Endothelial cell of umbilical vein (primary cell): ENCODE measurements around the gene IQCE. TPM values are rescaled to one million over a fixed set of nuclear protein-coding genes. Genes with fewer than 3 reads are reported as not detected.

Source experiments
- BruUV-seq: library from RNA; stranded (reverse); fragments of 400-500 nt; replicated peaks from 2 replicates; lab custom pipeline; 2021; lab: Mats Ljungman, UMichigan
- CTCF ChIA-PET: fragments of 300-600, 350-600 bp; sonication (Branson Sonifier 250); formaldehyde crosslinking; loops from one replicate; lab custom pipeline; 2021; ENCODE audit warnings: antibody characterized with exemption, inconsistent platforms; lab: Charles Lee
- POLR2A ChIA-PET: fragments of 300-600, 350-600 bp; sonication (Branson Sonifier 250); formaldehyde crosslinking; loops from one replicate; lab custom pipeline; 2021; ENCODE audit warnings: antibody characterized with exemption, inconsistent platforms; lab: Charles Lee
- DNase-seq: peaks from one replicate; pipeline ENCODE4 v3.0.0-alpha.2; 2011; ENCODE audit warnings: low read depth, low spot score
- FAIRE-seq: peaks from 2 replicates; lab custom pipeline; 2011; peaks lifted over from hg19 to GRCh38; lab: Jason Lieb, UNC
- H2AFZ ChIP-seq: 2 replicates; pipeline ENCODE4 v1.6.0; 2012; ENCODE audit warnings: low read depth, low read length, control low read depth, inconsistent platforms
- H3K27ac ChIP-seq: 2 replicates; pipeline ENCODE4 v1.5.1; 2011; ENCODE audit warnings: low read depth, mild to moderate bottlenecking, control low read depth, low read length, moderate library complexity; ENCODE audit not compliant: insufficient read depth
- H3K27me3 ChIP-seq, 2 experiments: 2 replicates each; pipeline versions ENCODE4 v1.6.0 to v1.6.1; 2011; ENCODE audit warnings: low read length in 2 of 2, mixed read lengths in 1 of 2; ENCODE audit not compliant: control insufficient read depth in 2 of 2, insufficient read depth in 2 of 2
- H3K36me3 ChIP-seq, 2 experiments: 2 replicates in 1 of 2; 3 replicates in 1 of 2; pipeline ENCODE4 v1.5.1; 2011; ENCODE audit warnings: low read length in 2 of 2, mild to moderate bottlenecking in 1 of 2, moderate library complexity in 1 of 2; ENCODE audit not compliant: control insufficient read depth in 2 of 2, insufficient read depth in 2 of 2; ENCODE audit errors: extremely low read depth in 1 of 2
- H3K4me1 ChIP-seq: 3 replicates; pipeline ENCODE4 v1.5.1; 2011; ENCODE audit warnings: mild to moderate bottlenecking, low read length; ENCODE audit not compliant: control insufficient read depth, insufficient read depth; ENCODE audit errors: extremely low read depth
- H3K4me2 ChIP-seq: 2 replicates; pipeline ENCODE4 v1.6.1; 2011; ENCODE audit warnings: low read length, control low read depth, mixed read lengths; ENCODE audit not compliant: insufficient read depth
- H3K4me3 ChIP-seq, 3 experiments: fragments of 200-600 bp in 1 of 3; sonication (generic), shearing (Covaris generic) in 1 of 3; replicated peaks in 1 of 3; 2 replicates each; pipeline ENCODE4 v1.5.1; 2011 to 2016; ENCODE audit warnings: control low read depth in 3 of 3, low read length in 3 of 3, mild to moderate bottlenecking in 2 of 3, inconsistent platforms in 1 of 3, low read depth in 1 of 3, moderate library complexity in 1 of 3; ENCODE audit not compliant: insufficient read depth in 1 of 3
- H3K79me2 ChIP-seq: 2 replicates; pipeline ENCODE4 v1.6.0; 2012; ENCODE audit warnings: low read length, inconsistent platforms; ENCODE audit not compliant: control insufficient read depth, insufficient read depth
- H3K9ac ChIP-seq: replicated peaks from 2 replicates; pipeline ENCODE3; 2011; ENCODE audit warnings: low read length, control low read depth; ENCODE audit not compliant: insufficient read depth; ENCODE audit errors: extremely low read depth
- H3K9me1 ChIP-seq: replicated peaks from 3 replicates; pipeline ENCODE4 v1.6.0; 2011; ENCODE audit warnings: mild to moderate bottlenecking, low read length; ENCODE audit not compliant: control insufficient read depth, insufficient read depth; ENCODE audit errors: extremely low read depth
- H3K9me3 ChIP-seq: replicated peaks from 2 replicates; pipeline ENCODE4 v1.5.1; 2012; ENCODE audit warnings: low read length, inconsistent platforms; ENCODE audit not compliant: control insufficient read depth, insufficient read depth
- H4K20me1 ChIP-seq: replicated peaks from 2 replicates; pipeline ENCODE3; 2011; ENCODE audit warnings: mild to moderate bottlenecking, low read length; ENCODE audit not compliant: control insufficient read depth, insufficient read depth; ENCODE audit errors: extremely low read depth
- EZH2 ChIP-seq: IDR thresholded peaks from 2 replicates; pipeline ENCODE4 v1.6.1; 2012; ENCODE audit warnings: borderline replicate concordance, low read depth, mild to moderate bottlenecking, moderate library complexity, low read length, inconsistent platforms; ENCODE audit not compliant: severe bottlenecking
- FOS ChIP-seq: IDR thresholded peaks from 2 replicates; pipeline ENCODE4 v1.6.1; 2011; ENCODE audit warnings: mild to moderate bottlenecking, low read length, moderate library complexity, borderline replicate concordance; ENCODE audit not compliant: insufficient read depth
- GATA2 ChIP-seq: IDR thresholded peaks from 2 replicates; pipeline ENCODE4 v1.7.0; 2011; ENCODE audit warnings: low read depth, mild to moderate bottlenecking, moderate library complexity, mixed read lengths, low read length; ENCODE audit not compliant: insufficient read length, insufficient read depth
- JUN ChIP-seq: IDR thresholded peaks from 2 replicates; pipeline ENCODE4 v1.6.1; 2011; ENCODE audit warnings: borderline replicate concordance, low read depth; ENCODE audit not compliant: insufficient read length, insufficient read depth
- MYC ChIP-seq: IDR thresholded peaks from one replicate; pipeline ENCODE4 v1.6.1; 2011; ENCODE audit warnings: mild to moderate bottlenecking, low read depth, low read length
- POLR2A ChIP-seq: IDR thresholded peaks from 2 replicates; pipeline ENCODE4 v1.6.1; 2012; ENCODE audit warnings: low read depth, mild to moderate bottlenecking, control low read depth, low read length
- POLR2AphosphoS5 ChIP-seq: IDR thresholded peaks from 2 replicates; pipeline ENCODE4 v1.6.1; 2012; ENCODE audit warnings: low read depth, mild to moderate bottlenecking, control low read depth, low read length, moderate library complexity; ENCODE audit not compliant: insufficient read depth
- dilution Hi-C: fragments of 300-500 bp; cut with MboI; formaldehyde crosslinking; loops from one replicate; pipeline ENCODE4 v1.15.0; 2019; ENCODE audit warnings: low sequenced_read_pairs; ENCODE audit not compliant: extremely low pct_ligation_motif_present
- intact Hi-C: fragments of 100-400 bp; cut with micrococcal nuclease; formaldehyde crosslinking; loops from one replicate; pipeline ENCODE4 v1.10.0; 2022
- polyA plus RNA-seq, 4 experiments: library from polyadenylated mRNA; depleted of rRNA in 3 of 4; stranded (reverse) in 3 of 4; unstranded in 1 of 4; fragments of >200 nt; gene quantifications; 2 replicates each; pipeline versions ENCODE4 v1.2.1 to v1.2.3, GENCODE V29; 2011 to 2012; ENCODE audit warnings: missing spikeins in 1 of 4
- total RNA-seq: library from RNA; stranded (reverse); gene quantifications from 2 replicates; pipeline ENCODE4 v1.2.3, GENCODE V29; 2021
- TF ChIP-seq, protein P1 (sequence below), 2 donors: IDR thresholded peaks; 1 replicate in 1 of 2; 2 replicates in 1 of 2; pipeline ENCODE4 v1.5.1; 2011; ENCODE audit warnings: low read length in 2 of 2, mild to moderate bottlenecking in 2 of 2, moderate library complexity in 2 of 2, control low read depth in 1 of 2, inconsistent platforms in 1 of 2, low read depth in 1 of 2; ENCODE audit not compliant: insufficient read depth in 1 of 2; ENCODE audit errors: extremely low read depth in 1 of 2
- TF ChIP-seq, protein P2 (sequence below): IDR thresholded peaks from 2 replicates; pipeline ENCODE4 v1.6.1; 2011; ENCODE audit not compliant: insufficient read depth, insufficient read length

Gene IQCE
- total and polyA plus RNA-seq, 2 donors (not counting 3 experiments of a cell fraction or from before 2014, with no cell fraction given), result 4.9 to 14.5 TPM

DNA sequence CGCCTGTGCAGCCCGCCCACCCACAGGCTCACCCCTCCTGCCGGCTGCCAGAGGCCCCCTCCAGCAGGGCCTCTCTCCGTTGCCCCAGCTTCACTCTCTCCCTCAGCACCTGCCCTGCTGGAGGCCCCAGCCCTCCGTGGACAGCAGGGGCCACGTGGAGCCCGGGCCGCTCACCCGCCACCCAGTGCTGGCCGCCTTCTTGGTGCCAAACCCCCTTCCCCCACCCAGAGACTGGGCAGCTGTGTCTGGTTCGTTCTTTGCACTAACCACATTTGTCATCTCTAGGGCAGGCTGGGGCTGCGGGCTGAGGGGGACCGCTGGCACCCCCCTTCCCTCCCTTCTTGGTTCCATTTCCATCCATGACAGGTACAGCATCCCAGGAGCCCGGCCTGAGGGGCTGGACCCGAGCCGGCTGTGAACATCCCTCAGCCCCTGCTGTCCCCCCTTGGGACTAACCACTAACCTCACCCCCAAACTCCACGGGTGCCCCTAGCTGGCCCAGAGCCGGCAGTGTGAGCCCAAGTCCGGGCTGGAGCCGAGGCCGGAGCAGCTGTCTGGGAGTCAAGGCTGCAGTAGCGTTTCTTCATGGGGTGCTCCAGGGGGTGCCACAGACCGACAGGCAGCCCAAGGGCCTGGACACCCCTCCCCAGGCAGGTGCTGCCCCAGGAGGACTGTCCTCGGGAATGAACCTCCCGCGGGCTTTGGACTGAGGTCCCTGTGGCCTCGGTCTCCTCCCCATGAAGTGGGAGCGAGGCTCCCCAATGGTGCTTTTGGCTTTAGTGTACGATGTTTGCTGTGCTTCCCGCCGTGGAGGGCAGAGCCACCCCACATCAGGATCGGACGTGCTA is 103.7 kb downstream of the IQCE start:
- intact Hi-C loops (loop anchor here (2.0 to 5.0 kb wide), 4 partner anchors 22 to 185 kb away; partner anchors contain the start of genes BRAT1, GRIFIN and IQCE), dilution Hi-C loops (no loop called here)
- Histone ChIP-seq H3K4me2 (no peak overlapping the region), H3K27me3 (peaks cover 0 to 3% of the 10 kb centered on the region in 2 experiments), H3K4me1 (peaks cover 14% of the 10 kb centered on the region), H3K4me3 (no peak overlapping the region), H3K9me1 (no peaks in the 10 kb centered on the region), H2AFZ (no peak overlapping the region), H3K79me2 (no peaks in the 10 kb centered on the region), H3K36me3 (peaks cover 2 to 29% of the 10 kb centered on the region in 2 experiments), H3K9me3 (no peaks in the 10 kb centered on the region), H3K27ac (peak overlapping the region; percentile 48), H3K9ac (no peak overlapping the region), H4K20me1 (no peaks in the 10 kb centered on the region)
- no peak for FAIRE-seq
- ChIA-PET POLR2A (no interaction called here), CTCF (interaction anchor here (0.8 to 1.3 kb wide), 4 partner anchors 8 to 57 kb away, joined by 3 to 5 read pairs (median 4); partner anchors contain the start of gene TTYH3)
- no peak for DNase-seq
- TF ChIP-seq JUN (no peak), FOS (no peak), POLR2AphosphoS5 (no peak), MYC (no peak), EZH2 (no peak), POLR2A (no peak), GATA2 (no peak)
- TF ChIP-seq, protein P1, sequence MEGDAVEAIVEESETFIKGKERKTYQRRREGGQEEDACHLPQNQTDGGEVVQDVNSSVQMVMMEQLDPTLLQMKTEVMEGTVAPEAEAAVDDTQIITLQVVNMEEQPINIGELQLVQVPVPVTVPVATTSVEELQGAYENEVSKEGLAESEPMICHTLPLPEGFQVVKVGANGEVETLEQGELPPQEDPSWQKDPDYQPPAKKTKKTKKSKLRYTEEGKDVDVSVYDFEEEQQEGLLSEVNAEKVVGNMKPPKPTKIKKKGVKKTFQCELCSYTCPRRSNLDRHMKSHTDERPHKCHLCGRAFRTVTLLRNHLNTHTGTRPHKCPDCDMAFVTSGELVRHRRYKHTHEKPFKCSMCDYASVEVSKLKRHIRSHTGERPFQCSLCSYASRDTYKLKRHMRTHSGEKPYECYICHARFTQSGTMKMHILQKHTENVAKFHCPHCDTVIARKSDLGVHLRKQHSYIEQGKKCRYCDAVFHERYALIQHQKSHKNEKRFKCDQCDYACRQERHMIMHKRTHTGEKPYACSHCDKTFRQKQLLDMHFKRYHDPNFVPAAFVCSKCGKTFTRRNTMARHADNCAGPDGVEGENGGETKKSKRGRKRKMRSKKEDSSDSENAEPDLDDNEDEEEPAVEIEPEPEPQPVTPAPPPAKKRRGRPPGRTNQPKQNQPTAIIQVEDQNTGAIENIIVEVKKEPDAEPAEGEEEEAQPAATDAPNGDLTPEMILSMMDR (IDR thresholded peaks at IDR 0.05; ENCODE audit: extremely low read depth in 1 of 2, insufficient read depth in 1 of 2, low read depth in 1 of 2, low read length in 2 of 2), result no peak
- TF ChIP-seq, protein P2, sequence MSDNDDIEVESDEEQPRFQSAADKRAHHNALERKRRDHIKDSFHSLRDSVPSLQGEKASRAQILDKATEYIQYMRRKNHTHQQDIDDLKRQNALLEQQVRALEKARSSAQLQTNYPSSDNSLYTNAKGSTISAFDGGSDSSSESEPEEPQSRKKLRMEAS, result no peak
- no TSS peak for BruUV-seq
